ENCODE data around the gene GRIK4. TPM values are rescaled to one million over a fixed set of nuclear protein-coding genes. Genes with fewer than 3 reads are reported as not detected.
A peak's percentile ranks its signal among the peaks of the same experiment; 100 is the strongest.

Gene GRIK4
- total RNA-seq, 1 donor from 2014 or later, result 0.10 TPM

- peak; percentile 76 for DNase-seq (ENCODE audit: low spot score)
These were observed 151.6 kb downstream of the GRIK4 start for GRCh38 chr11:120663142-120663541.

GRCh38 chr11:120666121-120666639, 154.6 kb downstream of the GRIK4 start:
- peak; percentile 67 for DNase-seq (ENCODE audit: low spot score)

GRCh38 chr11:120667281-120667680, 155.7 kb downstream of the GRIK4 start:
- DNase-seq (ENCODE audit: low spot score), result peak; percentile 85

- DNase-seq (ENCODE audit: low spot score), result no peak
These were observed 156.4 kb downstream of the GRIK4 start for GRCh38 chr11:120667934-120668333.

- peak; percentile 24 for DNase-seq (ENCODE audit: low spot score)
These were observed 157.0 kb downstream of the GRIK4 start for GRCh38 chr11:120668537-120668936.

- peak; percentile 18 for DNase-seq (ENCODE audit: low spot score)
These were observed 163.0 kb downstream of the GRIK4 start for GRCh38 chr11:120674542-120674941.

- peak; percentile 26 for DNase-seq (ENCODE audit: low spot score)
These were observed 163.6 kb downstream of the GRIK4 start for GRCh38 chr11:120675171-120675570.

- DNase-seq (ENCODE audit: low spot score), result peak; percentile 11
These were observed 165.4 kb downstream of the GRIK4 start for GRCh38 chr11:120676991-120677390.

- no peak for DNase-seq (ENCODE audit: low spot score)
These were observed 168.8 kb downstream of the GRIK4 start for GRCh38 chr11:120680322-120680721.

- no peak for DNase-seq (ENCODE audit: low spot score)
These were observed 170.1 kb downstream of the GRIK4 start for GRCh38 chr11:120681434-120682331.

- peak; percentile 51 for DNase-seq (ENCODE audit: low spot score)
These were observed 170.7 kb downstream of the GRIK4 start for GRCh38 chr11:120682332-120682649.

GRCh38 chr11:120682866-120683265, 171.3 kb downstream of the GRIK4 start:
- DNase-seq (ENCODE audit: low spot score), result peak; percentile 9

GRCh38 chr11:120686516-120686915, 175.0 kb downstream of the GRIK4 start:
- peak; percentile 2 for DNase-seq (ENCODE audit: low spot score)

GRCh38 chr11:120688163-120688562, 176.6 kb downstream of the GRIK4 start:
- DNase-seq (ENCODE audit: low spot score), result peak; percentile 33

GRCh38 chr11:120689596-120690275, 178.2 kb downstream of the GRIK4 start:
- DNase-seq (ENCODE audit: low spot score), result peak; percentile 12

- DNase-seq (ENCODE audit: low spot score), result peak; percentile 33
These were observed 178.9 kb downstream of the GRIK4 start for GRCh38 chr11:120690406-120690805.

- DNase-seq (ENCODE audit: low spot score), result peak; percentile 76
These were observed 183.2 kb downstream of the GRIK4 start for GRCh38 chr11:120694726-120695125.

- DNase-seq (ENCODE audit: low spot score), result peak; percentile 71
These were observed 183.9 kb downstream of the GRIK4 start for GRCh38 chr11:120695426-120695825.

GRCh38 chr11:120695939-120696338, 184.4 kb downstream of the GRIK4 start:
- no peak for DNase-seq (ENCODE audit: low spot score)

- peak; percentile 37 for DNase-seq (ENCODE audit: low spot score)
These were observed 185.2 kb downstream of the GRIK4 start for GRCh38 chr11:120696597-120697218.

GRCh38 chr11:120698918-120699317, 187.4 kb downstream of the GRIK4 start:
- DNase-seq (ENCODE audit: low spot score), result no peak

- DNase-seq (ENCODE audit: low spot score), result no peak
These were observed 191.1 kb downstream of the GRIK4 start for GRCh38 chr11:120702656-120703055.

Measured in mesenteric fat pad (tissue), 1 donor.